HG03139 (cell line): ENCODE data around the gene AP3D1.
"Not testable (repeated sequence)": the region's sequence is repeated elsewhere in the genome, so short reads cannot be mapped to it uniquely, and the experiment has no call there.

Experiments used
- ATAC-seq: cut with Tn5 transposase; IDR thresholded peaks from one replicate; pipeline ENCODE4 v1.9.1; 2021; ENCODE audit not compliant: unreplicated experiment

AP3D1 gene

DNA sequence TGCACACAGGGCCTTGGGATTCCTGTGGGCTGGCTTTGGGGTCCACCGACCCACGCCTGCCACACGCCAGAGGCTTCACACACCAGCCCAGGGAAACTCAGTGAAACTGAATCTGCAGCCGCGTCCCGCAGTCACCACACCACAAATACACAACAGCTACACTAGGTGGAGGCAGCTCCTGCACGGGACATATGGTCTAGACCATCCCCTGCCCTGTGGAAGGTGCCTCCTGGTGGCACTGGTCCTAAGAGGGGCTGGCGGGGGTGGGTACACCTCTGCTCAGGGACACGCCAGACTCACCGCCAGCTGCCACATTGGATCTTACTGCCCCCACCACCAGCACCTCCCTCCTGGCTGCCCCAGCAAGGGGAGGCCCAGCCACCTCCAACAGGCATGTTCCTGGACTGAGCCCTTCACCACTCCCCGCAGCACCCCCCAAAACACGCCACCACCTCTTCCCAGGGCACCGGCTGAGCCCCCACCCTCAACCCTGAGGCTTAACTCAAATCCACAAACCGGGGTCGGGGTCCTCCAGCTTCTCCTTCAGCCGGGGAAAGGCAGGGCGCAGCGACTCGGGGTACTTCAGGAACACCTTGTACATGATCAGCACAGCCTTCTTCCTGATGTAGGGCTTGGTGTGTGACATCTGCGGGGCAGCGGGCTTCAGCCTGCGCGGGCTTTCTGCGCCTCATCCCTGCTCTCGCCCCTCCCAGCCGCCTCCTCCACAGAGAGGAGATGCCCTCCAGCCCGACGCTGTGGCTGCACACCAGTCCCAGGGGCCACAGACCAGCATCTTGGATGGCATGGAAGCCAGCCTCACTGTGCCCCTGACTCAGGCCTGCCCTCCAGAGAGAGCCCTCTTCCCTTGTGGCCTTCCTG, 21.2 kb downstream of the AP3D1 start:
- no peak for ATAC-seq

DNA sequence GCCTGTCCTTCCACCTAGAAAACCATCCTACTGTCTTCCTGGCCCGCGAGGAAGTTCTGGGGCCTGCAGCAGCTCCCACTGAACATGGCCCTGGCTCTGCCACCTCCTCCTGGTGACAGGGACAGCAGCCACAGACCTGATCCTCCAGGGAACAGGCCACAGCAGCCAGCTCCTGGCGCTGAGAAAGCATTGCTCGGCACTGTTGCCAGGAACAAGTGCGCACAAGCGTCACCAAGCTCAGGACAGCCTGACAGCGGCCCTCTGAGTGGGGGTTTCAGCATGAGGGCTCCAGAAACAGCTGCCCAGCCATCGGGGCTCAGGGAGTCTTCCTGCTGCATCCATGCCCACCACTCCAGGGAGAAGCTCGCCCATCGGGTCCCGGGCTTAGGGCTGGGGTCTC, 21.9 kb downstream of the AP3D1 start:
- ATAC-seq, result no peak

DNA sequence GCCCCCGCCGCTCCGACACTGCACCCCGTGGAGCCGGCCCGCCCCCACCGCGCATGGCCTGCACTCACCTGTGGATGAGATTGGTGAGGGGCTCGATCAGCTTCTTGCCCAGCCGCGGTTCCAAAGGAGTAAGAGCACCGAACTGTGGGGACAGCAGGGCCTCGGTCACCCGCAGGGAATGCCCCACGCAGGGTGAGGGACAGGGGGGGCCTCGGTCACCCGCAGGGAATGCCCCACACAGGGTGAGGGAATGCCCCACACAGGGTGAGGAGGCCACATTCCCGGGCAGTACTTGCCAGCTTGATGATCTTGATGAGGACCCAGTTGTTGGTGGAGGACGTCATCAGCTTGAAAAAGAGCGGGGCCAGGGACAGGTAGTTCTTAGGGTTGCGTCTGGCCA, 22.3 kb downstream of the AP3D1 start:
- no peak for ATAC-seq

DNA sequence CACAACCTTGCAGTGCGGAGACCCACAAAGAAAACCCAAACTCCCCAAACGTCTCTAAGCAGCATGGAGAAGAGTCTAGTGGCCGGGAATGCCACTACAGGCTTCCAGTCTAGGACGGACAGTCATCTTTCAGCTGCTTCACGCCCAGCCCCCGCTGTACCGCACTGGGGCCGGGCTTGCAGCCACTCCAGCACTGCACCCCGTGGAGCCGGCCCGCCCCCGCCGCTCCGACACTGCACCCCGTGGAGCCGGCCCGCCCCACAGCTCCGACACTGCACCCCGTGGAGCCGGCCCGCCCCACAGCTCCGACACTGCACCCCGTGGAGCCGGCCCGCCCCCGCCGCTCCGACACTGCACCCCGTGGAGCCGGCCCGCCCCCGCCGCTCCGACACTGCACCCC, 23.1 kb downstream of the AP3D1 start:
- not testable (repeated sequence) for ATAC-seq

DNA sequence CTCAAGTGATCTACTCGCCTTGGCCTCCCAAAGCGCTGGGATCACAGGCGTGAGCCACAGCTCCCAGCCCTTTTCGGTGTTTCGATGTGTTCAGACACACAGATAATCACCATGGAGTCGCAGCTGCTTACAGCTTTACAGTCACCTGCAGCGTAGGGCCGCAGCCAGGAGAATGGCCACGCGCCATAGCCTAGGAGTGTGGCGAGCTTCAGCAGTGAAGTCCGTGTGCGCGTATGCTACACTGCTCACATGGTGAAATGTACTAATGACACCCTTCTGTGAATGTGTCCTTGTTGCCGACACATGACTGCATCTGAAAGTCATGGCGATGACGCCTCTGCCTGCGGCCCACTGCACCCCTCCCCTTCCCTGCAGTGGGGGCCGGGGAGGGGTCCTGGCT, 23.6 kb downstream of the AP3D1 start:
- ATAC-seq, result no peak

DNA sequence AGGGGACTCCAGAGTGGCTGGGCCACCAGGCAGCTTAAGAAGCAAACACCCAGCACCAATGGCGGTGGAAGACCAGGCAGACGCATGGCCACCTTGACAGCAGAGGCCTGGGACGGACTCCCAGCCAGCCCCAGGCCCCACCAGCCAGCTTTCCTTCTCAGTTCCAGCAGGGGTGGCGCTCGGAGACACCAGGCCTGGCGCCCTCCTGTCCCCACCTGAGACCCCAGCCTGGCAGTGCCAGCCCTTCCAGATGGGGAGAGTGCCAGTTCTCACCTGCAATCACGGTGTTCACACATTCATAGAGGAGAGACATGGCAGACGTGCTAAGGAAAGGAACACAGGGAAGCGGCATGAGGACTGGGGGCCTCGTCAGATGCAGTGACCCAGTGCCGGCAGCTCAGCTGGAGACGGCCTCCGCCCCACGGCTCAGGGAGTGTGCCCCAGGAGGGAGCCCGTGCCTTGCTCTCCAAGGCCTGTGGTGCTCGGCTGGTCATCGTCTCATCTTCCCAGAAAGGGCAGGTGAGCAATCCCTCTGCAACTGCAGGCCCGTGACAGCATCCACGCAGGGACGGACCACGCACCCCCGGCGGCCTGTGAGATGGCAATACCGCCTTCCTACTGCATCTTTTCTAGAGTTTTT, 24.4 kb downstream of the AP3D1 start:
- no peak for ATAC-seq

DNA sequence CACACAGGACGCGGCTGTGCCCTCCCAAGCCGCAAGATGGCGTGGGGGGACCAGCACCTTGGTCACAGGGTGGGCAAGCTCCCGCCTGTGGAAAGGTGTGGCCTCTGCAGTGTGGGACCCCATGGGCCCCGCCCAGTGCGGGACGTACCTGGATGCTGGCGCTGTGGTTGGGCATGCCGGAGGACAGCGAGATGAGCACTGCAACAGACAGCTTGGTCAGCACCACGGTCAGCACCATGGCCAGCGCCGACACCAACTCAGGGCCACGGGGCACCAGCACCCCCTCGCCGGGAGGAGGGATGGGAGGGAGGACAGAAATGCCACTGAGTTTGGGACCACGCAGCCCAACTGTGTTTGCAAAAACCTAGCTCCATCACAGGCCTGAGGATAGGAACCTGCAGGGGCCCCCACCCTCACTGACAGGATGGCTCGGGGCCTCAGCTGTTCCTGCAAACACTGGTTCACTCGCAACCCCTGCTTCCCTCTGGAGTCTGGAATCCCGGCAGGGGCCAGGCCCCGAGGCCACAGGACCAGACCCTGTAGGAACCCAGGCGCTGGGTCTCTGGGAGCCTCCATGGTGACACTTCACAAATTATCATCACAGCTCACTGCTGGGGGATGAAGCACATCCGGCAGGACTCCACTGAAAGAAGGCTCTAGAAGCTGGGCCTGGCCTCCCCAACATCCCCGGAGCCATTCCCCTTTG, 27.5 kb downstream of the AP3D1 start:
- no peak for ATAC-seq

DNA sequence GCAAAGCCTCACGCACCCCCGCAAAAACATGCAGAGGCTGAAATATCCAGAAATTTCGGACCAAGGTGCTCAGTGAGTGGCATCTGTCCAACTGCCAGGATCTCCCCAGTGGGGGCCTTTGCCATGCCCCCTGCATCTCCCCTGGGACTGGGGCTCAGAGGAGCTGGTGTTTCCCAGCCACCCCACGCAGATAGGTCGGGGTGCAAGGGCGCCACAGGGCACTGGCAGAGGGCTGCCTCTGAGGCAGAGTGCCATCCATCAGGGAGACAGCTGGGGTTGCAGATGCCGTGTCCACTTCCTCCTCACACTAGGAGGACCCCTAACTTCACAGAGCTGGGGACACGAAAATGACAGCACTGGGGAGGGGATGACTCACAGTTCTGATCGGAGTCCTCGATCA, 28.4 kb downstream of the AP3D1 start:
- ATAC-seq, result no peak

DNA sequence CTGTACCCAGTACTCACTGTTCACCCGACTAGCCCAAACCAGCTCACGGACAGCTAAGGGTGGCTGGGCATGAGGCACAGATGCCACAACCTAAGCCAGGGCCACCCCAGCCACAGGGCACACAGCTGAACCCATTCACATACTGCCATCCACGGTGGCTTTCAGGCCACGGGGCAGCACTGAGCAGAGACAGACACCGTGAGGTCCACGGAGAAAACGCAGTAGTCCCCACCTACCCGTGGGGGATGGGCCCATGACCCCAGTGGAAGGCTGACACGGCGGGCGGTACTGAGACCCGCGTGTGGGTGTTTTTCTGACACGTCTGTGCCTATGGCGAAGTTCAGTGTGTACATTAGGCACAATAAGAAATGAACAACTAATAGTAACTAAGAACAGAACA, 29.1 kb downstream of the AP3D1 start:
- no peak for ATAC-seq

DNA sequence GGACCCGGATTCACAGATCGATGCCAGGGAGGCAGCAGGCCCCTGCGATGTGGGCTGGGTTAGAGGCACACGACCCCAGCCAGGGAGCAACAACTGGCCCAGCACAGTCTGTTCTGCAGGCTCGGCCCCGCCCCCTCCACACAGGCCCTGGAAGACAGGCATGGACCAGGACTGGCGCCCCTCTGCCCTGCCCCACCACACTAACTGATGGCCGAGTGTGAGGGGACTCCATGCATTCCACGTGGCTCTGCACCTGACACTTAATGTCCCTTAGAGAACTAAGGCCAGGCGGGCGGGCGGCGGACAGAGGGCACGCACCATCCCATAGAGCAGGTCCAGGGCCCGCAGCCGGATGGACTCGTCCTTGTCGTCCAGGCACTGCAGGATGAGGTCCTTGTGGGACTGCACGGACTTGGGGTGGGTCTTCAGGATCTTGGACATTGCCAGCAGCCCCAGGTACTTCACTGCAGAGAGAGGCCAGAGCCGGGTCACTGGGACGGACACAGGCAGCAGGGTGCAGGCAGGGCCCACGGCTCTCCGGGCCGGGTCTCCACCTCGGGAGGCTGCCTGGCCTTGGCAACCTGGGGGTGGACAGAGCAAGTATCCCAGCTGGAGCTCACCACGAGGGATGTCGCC, 29.8 kb downstream of the AP3D1 start:
- no peak for ATAC-seq

DNA sequence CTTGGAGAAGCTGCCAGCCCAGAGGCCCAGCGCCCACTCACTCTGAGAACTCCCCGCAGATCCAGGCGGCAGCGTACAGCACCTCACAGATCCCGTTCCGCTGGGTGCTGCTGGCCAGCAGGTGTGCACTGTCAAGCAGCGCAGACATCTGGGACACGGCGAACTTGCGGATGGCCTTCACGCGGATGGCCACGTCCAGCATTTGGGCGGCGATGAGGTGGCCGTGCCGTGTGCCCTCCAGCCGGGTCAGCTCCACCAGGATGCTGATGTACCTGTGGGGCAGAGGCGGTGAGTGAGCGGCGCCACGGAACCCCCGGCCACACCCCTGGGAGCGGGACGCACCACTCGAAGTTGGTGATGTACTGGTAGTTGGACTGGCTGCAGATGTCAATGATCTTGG, 30.5 kb downstream of the AP3D1 start:
- ATAC-seq, result no peak

DNA sequence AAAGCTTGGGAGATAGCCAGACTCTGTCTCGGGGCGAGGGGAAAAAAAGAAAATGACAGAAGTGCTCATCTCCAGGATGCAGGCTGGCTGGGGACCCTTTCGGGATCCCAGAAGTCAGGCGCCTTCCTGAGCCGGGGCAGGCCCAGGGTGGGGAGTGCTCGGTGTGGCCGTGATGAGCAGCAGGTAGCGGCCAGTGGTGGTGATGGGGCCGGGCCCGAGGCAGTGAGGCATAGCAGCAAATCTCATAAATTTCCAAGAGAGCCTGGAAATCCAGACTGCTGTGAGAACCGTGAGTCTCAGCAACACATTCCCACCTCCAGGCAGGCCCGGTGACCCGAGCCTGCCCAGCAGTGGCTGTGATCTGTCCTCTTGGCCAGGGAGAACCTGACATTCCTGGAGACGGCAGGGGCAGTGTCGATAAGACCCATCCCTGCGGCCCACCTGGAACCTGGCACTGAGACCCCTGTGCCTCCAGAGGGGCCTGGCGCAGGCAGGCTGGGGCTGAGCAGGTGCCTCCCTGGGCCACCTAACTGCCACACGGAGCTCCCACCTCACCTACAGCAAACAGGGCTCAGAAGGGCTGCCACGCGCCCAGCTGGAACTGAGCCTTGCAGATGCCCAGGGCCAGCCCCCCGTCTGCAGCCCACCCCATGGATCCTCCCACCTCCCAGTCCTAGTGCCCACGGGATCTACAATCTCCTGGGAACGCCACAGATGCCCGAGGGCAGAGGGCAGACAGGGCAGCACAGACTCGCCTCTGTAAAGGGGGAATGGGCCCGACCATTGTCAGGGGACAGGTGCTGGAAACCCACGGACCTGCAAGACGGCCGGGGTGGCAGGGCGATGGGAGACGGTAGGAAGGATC, 31.2 kb downstream of the AP3D1 start:
- ATAC-seq, result no peak

DNA sequence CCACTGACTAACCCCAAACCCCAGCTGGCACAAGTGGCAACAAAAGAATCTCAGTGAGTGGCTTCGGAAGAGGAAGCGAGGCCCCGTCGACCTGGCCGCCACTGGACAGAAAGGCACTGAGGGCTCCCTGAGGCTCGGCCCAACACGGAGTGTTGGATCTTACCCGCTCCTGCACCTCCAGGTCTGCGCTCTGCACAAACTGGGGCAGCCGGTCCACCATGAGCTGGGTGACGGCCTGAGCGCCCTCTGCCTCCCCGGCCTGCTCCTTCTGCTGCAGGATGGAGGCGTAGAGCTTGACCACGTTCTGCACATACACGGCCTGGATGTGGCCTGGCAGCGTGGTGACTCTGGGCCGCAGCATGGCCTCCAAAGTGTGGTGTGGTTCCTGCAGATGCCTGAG, 32.9 kb downstream of the AP3D1 start:
- ATAC-seq, result no peak

DNA sequence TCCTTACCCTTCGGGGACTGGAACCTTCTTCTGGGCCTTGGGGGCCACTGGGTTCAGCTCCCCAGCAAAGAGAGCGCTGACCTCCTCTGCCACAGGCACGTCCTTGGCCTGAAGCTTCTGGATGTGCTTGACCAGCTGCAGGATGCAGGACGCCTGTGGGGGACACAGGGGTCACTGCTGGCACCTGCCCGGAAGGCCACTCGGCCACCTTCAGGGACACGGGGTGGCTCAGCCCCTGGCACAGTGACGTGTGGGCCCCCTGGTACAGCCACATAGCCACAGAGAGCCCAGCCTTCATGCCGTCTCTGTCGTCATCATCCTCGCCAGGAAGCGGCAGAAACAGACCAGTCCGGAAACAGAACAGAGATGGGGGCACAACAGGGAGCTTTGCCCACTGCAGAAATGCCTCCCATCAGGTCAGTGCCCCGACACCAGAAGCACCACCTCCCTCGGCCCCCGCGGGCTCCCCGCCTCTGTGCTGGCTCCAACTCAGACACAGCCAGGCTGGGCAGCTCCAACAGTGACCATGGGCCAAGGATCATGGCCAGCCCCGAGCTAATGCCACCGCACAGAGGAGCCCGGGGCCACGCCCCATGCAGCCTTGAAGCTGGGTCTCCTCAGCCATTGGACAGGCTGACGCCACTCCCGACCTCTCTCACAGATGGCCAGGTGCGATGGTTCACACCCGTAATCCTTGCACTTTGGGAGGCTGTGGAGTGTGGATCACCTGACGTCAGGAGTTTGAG, 34.0 kb downstream of the AP3D1 start:
- ATAC-seq, result no peak

DNA sequence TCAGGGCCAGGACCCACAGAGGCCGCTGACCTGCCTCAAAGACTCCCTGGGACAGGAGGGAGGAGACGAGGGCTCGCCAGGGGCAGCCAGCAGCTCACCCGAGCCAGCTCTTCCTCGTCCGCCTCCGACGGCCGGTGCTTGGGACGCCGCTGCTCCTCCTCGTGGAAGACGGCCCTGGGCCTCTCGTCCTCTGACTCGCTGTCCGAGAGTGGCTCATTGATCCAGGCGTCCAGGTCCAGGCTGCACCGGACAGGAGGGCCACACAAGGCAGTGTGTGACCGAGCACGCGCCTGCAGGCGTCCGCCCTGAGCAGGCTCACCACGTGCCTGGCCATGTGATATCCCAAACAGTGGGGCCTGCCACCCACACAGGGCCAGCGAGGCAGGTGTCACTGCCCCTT, 34.9 kb downstream of the AP3D1 start:
- ATAC-seq, result no peak

DNA sequence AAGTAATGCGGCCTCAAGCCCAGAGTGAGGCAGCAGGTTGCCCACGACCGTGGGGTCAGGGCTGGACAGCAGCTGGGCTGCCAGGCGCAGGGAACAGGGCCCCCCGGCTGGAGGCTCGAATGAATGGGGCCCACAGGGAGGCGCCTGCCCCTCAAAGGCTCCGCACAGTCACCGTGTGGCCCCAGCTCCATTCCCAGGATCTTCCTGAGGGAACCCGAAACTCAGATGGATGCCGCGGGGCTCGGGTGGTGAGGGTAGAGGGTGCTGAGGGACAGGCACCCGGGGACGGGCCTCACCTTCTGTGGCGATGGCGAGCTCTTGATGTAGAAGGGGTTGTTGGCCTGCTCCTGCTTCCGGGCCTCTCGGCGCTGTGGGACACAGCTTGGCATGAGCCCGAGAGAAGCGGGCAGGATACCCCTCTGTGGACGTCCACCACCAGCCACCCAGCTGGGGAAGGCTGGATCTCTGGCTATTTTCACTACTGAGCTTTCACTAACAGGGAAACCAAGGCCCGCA, 35.4 kb downstream of the AP3D1 start:
- no peak for ATAC-seq

DNA sequence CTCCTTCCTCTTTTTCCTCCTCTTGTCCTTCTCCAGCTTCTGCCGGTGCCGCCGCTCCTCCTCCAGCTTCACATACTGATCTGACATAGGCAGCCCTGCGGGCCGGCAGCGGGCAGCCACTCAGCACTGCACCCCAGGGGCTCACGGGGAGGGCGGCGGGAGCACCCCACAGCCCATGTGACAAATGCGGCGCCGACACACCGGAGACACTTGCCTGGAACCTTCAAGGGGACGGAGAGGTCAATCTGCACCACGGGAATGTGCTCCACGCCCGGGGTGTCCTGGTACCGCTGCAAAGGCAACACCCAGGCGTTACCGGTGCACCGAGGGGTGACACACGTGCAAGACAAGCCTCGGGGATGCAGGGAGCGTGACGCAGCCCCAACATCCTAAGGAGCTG, 36.0 kb downstream of the AP3D1 start:
- no peak for ATAC-seq

DNA sequence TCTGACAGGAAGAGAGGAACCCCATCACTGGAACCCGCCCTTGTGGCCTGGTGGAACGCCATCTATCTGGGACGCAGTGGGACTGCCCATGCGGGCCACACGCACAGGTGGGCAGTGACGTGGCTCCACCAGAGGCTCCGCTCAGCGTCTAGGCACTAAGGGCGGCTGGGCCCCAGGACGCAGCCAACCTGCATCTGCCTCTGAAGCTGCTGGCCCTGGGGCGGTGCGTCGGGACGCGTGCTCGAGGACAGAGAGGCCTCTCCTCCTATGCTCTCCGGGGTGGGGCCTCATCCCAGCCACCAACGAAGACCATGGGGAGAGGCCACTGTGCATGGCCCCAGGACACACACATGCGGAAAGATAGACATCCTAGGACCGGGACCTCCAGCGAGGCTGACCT, 36.5 kb downstream of the AP3D1 start:
- no peak for ATAC-seq

DNA sequence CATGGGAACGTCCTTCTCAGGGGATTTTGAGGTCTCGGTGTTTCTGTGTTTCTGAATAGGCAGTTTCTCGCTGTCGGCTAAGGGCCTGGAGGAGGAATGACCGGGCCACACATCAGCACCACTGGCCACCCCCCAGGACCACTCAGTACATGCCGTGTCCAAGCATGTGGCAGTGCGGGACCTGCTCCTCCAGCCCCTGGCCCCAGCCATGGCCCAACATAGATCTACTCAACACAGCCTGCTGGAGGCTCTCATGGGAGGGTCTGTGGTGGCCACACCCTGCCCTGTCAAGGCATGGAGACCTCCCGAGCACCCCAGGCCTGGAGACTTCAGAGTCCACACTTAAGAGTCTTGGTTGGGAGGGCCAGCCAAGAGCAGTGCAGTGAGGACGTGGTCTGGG, 37.1 kb downstream of the AP3D1 start:
- ATAC-seq, result no peak
